CD4-positive, alpha-beta T cell treated with Interleukin-12 subunit alpha and Interleukin-12 subunit beta, for 1 hour (primary cell): ENCODE data around the gene FCSK.
"Not testable (repeated sequence)": the region's sequence is repeated elsewhere in the genome, so short reads cannot be mapped to it uniquely, and the experiment has no call there.

ENCODE experiments used
- DNase-seq: peaks from one replicate; pipeline ENCODE4 v3.0.0-alpha.2; 2020

FCSK gene

DNA sequence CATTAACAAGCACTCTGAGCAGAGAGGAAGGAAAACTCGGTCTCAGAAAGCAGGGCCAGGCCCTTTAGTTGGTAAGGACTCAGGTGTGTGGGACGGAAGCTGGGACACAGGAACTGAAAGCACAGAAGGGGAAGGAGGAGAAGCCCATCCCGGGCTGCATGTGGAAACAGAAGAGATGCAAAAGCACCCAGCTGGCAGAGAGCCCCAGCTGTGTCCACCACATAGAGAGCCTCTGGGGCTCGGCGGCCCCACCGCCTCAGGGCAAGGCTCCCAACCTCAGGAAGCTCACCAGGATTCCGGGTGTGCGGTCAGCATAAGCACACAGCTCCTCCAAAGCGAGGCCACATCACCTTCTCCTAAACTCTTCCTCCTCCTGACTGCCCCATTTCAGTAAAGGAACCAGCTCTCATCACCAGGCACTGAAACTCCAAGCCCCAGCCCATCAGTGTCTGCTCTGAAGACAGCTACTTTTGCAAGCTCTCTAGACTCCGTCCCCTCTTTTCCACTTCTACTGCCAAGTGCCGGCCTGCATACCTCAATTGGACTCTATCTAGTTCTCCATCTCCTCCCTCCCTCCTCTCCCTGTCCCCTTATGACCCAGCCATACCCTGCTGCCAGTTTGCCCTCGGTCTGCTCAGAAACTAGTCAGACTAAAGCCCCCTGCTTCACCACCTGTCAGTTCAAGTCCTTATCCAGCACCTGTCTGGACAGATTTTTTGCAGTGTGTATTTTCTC is 21.5 kb upstream of the FCSK start:
- no peak for DNase-seq

GRCh38 chr16:70433458-70434103 is 20.8 kb upstream of the FCSK start:
- DNase-seq = no peak

DNA sequence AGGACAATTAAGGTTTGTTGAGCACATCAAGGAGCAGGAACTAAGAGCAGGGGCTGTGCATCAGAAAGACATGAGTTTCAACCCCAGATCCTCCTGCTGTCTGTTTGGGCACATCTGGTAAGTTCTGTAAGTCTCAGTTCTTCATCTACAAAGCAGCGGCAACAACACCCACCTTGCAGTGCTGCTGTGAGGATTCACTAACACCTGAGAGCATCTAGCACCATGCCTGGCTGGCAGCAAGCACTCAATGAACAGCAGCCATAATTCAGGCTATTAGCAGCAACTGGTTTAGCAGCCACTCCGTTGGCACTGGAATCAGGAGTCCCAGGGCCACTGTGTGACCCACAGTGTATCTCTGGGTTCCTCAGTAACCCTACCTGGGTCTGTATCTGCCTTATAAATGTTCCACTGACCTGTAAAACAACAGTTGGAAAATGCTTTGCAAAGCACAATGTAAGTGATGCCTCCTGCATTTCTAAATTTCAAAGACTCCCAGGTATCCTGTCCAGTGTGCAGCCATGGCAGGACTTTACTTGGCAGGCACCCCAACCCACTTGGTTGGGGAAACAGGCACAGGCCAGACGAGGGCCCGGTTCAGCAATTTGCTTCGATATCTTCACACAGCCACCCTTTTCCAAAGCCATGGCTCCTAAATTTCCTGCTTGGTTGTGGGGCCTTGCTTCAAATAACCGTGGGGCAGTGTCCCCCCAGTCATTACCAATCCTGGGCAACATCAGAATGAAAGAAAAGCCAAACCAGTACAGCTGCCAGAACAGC is 19.7 kb upstream of the FCSK start:
- no peak for DNase-seq

GRCh38 chr16:70437017-70437581 is 17.3 kb upstream of the FCSK start:
- no peak for DNase-seq

DNA sequence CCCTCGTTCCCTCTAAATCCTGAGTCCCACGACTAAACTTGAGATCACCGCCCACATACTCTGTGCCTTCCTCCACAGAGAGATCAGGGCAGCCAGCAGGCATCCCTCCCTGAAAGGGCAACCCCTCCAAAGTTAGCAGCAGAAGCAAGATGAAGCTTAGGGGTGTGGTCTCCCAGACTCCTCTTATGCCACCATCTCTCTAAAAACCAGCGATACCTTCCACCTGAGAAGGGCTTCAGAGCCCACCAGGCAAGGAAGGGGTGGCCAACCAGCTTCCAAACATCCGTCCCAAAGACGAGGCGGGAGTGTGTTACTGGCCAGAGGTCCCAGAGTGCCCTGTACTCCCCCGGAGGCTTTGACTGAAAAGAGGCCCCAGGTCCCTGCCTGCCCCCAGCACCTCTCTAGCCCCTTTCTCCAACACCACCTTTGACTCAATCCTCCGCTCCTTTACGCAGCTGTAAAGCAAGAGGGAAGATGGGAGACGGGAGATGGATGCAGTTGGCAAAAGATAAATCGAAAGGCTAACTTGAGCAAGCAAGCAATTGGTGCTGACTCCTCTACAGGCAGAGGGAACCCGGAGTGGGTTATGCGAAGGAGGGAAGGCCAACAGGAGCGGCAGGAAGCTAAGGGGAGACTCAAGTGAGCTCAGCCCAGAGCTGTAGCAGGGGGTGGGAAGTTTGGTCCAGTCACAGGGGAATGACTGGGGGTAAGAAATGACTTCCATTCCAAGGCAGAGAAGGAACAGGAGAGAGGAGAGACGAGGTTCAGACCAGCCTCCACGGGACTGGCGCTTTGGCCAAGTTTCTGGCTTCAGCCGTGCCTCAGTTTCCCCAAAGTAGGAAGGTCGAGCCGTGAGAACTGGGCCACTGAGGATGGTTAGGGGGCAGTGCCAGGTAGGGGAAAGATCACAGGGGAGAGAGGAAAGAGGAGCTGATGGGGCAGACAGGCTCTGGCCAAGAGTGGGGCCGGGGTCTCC is 16.5 kb upstream of the FCSK start:
- DNase-seq = no peak

- no peak for DNase-seq
Observed at GRCh38 chr16:70438585-70438968, 15.8 kb upstream of the FCSK start.

DNA sequence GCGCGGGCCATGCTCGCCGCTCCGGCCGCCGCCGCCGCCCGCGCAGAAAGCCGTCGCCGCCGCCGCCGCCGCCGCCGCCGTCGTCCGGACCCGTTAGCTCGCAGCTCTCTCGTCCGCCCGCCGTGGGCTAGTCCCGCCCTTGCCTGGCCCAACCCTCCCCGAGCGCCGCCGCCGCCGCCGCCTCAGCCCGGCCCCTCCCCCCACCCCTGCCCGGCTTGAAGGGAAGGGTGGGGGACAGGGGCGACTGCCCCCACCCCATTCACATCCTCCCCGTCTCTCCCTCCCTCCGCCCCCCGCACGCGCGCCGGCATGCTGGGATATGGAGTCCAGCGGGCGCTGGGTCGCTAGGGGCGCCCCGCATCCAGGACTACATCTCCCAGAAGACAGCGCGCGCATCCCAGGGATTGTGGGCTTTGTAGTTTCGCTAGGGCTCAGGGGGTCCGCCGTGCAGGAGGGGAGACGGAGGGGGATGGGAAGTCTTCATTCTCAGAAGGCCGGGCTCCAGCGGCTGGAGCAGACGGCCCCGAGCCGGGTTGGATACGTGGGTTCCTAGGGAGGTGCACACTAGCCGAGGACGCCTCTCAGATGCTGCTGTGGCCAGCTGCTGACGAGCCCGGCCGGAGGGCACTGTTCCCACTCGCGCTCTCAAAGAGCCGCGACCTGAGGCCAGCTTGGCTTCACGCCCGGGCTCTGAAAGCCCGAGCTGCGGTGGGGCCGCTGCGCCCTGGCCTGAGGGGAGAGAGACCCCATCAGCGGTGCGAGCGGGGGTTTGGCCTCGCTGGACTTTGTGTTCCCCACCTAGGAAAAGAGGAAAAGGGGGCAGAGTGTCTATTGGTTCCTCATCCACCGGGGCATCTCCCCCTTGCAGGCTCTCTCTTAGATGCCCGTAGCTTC is 15.2 kb upstream of the FCSK start, which contains the start of gene ST3GAL2:
Gene ST3GAL2 (minus strand): TSS at position 132 of the 894 bp plus-strand sequence. CDS start 40,570 bp downstream, outside the sequence.
- DNase-seq = peak; percentile 96

DNA sequence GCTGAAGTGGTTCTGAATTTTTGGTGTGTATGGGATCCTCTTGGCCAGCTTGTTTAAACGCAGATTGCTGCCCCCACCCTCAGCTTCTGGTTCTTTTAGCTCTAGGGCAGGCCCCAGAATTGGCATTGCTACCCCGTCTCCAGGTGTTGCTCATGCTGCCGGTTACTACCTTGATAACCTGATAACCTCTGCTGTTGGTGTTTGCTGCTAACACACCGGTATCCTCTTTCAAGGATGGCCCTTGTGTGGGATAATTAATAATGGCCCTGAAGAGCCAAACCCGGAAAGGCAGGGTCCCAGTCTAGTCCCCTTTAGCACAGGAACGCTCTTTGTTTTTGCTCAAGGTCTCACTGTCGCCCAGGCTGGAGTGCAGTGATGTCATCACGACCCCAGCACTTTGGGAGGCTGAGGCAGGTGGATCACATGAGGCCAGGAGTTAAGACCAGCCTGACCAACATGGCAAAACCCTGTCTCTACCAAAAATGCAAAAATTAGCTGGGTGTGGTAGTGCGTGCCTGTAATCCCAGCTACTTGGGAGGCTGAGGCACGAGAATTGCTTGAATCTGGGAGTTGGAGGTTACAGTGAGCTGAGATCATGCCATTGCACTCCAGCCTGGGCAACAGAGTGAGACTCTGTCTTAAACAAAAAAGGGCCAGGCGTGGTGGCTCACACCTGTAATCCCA is 14.2 kb upstream of the FCSK start:
- DNase-seq = no peak

- DNase-seq = no peak
Observed at GRCh38 chr16:70441406-70441990, 12.9 kb upstream of the FCSK start.

GRCh38 chr16:70442344-70442743 is 12.1 kb upstream of the FCSK start:
- no peak for DNase-seq

DNA sequence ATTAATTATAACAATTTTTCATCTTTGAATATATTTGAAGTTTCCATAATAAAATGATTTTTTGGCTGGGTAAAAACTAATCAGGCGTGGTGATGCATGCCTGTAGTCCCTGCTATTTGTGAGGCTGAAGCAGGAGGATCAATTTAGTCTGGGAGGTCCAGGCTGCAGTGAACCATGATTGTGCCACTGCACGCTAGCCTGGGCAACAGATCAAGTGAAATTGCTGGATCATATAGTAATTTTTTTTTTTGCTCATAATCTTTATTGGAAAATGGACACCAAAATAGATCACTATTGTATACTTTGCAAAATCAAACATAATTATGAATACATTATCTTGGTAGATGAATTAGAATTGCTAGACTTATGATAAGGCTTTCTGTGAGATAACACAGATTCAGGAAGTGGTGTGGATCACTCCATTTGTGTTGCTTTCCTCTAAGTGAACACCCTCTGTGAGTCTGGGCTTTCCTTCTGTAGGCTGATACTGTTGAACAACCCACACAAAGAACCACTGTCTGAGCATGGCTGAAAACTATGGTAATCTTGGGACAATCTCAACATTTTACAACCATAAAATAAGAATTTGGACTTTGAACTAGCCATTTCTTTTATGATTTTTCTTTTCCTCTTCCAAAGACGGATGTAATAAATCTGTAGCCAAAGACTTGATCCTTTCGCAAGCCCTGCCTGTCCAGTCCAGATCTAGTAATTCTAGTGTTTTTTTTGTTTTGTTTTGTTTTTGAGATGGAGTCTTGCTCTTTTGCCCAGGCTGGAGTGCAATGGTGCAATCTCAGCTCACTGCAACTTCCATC is 9.9 kb upstream of the FCSK start:
- DNase-seq = no peak

DNA sequence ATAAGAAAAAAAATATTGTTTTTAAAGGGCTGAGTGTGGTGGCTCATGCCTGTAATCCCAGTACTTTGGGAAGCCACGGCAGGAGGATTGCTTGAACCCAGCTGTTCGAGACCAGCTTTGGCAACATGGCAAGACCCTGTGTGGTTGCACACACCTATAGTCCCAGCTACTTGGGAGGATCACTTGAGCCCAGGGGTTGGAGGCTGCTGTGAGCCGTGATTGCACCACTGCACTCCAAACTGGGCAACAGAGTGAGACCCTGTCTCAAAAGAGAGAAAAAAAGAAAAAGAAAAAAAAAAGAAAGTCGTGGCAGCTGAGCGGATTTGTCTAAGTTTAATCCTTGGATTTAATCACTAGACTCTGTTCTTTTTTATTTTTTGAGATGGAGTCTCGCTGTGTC is 6.3 kb upstream of the FCSK start:
- no peak for DNase-seq

GRCh38 chr16:70450142-70451003 is 4.0 kb upstream of the FCSK start:
- DNase-seq = not testable (repeated sequence)

GRCh38 chr16:70451004-70451340 is 3.4 kb upstream of the FCSK start:
- not testable (repeated sequence) for DNase-seq

GRCh38 chr16:70453117-70453891 is 1.1 kb upstream of the FCSK start:
- no peak for DNase-seq

DNA sequence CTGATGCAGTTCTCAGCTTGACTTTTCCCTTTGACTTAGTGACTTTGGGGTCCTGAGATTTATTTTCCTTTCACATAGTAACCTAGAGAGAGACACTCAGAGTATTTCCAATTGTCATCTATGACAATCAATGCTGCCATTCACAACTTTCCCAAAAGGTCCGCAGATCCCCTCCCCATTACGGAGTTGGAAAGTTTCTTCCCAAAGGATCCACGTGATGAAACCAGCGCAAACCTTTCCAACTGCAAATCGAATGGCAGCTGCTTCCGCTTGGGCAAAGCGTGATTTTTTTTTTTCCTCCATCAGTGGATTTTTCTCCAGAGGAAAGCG is 538 bp upstream of the FCSK start:
- DNase-seq = no peak

- no peak for DNase-seq
Observed at GRCh38 chr16:70455910-70456309, 1.5 kb downstream of the FCSK start.
